Measurements from ENCODE around the gene QPCT. TPM values are rescaled to one million over a fixed set of nuclear protein-coding genes. Genes with fewer than 3 reads are reported as not detected.
"Not testable (repeated sequence)": the region's sequence is repeated elsewhere in the genome, so short reads cannot be mapped to it uniquely, and the experiment has no call there.

Gene QPCT
- total RNA-seq, 1 donor from 2014 or later: 2.1 TPM

DNA sequence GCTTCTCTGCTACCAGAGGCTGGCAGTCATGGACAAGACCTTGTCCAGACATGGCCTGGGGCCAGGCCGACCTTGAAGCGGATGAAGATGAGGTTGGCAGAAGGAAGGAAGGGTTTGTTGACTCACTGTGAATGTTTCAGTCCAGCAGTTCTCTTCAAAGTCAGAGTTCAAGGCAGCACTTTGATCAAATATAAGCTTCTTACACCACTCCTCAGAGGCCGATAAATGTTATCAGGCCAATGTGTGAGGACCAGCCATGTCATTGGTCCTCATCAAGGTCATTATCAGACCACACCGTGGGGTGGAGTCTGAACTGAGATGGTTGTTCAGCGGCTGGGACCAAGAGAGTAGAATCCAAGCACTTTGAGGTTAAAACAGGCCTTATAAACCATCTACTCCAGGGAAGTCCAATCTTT lies 35.5 kb downstream of the QPCT start:
- no peaks in the 10 kb centered on the region for H3K9me3 Mint-ChIP-seq
- peak overlapping the region; percentile 60 for H3K27ac Mint-ChIP-seq

DNA sequence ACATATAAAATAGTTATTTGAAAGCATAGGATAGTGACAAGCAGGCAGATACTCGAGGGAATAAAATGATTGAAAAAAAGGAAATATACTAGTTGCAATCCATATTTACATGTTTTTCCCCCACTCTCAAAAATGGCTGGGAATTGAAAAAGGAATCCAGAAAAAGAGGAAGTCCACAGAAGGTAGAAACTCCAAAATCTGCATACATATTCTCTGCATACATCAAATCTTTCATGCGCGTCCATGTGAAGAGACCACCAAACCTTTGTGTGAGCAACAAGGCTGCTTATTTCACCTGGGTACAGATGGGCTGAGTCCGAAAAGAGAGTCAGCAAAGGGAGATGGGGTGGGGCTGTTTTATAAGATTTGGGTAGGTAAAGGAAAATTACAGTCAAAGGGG lies 36.4 kb downstream of the QPCT start:
- H3K9me3 Mint-ChIP-seq; DNase-seq; intact Hi-C loops (cut with micrococcal nuclease); H3K27me3 Mint-ChIP-seq; H3K27ac Mint-ChIP-seq; H3K4me3 Mint-ChIP-seq; ATAC-seq (ENCODE audit: low read depth); H3K36me3 Mint-ChIP-seq (ENCODE audit: low read depth); POLR2A ChIA-PET: not testable (repeated sequence)
- peaks cover 38% of the 10 kb centered on the region for H3K4me1 Mint-ChIP-seq
- CTCF ChIA-PET: interaction anchor here (0.6 kb wide), 1 partner anchor 601 kb away, joined by 3 read pairs; no protein-coding TSS in a partner anchor

More for the DNA sequence above, 35.5 kb downstream of the QPCT start:
- H3K4me1 Mint-ChIP-seq: peaks cover 44% of the 10 kb centered on the region
- DNase-seq: no peak
- ChIA-PET POLR2A (interaction anchor here (0.6 to 5.4 kb wide), 6 partner anchors 9 to 264 kb away, joined by 3 to 102 read pairs (median 3); partner anchors contain the start of gene PRKD3), CTCF (interaction anchor here (0.9 to 1.6 kb wide), 3 partner anchors 11 to 16 kb away, joined by 3 to 9 read pairs (median 4); no protein-coding TSS in a partner anchor)
- H3K27me3 Mint-ChIP-seq: no peaks in the 10 kb centered on the region
- H3K4me3 Mint-ChIP-seq: peak overlapping the region; percentile 29
- TF ChIP-seq, protein P1, sequence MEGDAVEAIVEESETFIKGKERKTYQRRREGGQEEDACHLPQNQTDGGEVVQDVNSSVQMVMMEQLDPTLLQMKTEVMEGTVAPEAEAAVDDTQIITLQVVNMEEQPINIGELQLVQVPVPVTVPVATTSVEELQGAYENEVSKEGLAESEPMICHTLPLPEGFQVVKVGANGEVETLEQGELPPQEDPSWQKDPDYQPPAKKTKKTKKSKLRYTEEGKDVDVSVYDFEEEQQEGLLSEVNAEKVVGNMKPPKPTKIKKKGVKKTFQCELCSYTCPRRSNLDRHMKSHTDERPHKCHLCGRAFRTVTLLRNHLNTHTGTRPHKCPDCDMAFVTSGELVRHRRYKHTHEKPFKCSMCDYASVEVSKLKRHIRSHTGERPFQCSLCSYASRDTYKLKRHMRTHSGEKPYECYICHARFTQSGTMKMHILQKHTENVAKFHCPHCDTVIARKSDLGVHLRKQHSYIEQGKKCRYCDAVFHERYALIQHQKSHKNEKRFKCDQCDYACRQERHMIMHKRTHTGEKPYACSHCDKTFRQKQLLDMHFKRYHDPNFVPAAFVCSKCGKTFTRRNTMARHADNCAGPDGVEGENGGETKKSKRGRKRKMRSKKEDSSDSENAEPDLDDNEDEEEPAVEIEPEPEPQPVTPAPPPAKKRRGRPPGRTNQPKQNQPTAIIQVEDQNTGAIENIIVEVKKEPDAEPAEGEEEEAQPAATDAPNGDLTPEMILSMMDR (IDR thresholded peaks at IDR 0.05): no peak
- no peaks in the 10 kb centered on the region for H3K36me3 Mint-ChIP-seq (ENCODE audit: low read depth)
- intact Hi-C loops (cut with micrococcal nuclease): loop anchor here (5.0 kb wide), 2 partner anchors 38 to 1372 kb away; partner anchors contain the start of genes QPCT and SRSF7
- no peak for ATAC-seq (ENCODE audit: low read depth)

DNA sequence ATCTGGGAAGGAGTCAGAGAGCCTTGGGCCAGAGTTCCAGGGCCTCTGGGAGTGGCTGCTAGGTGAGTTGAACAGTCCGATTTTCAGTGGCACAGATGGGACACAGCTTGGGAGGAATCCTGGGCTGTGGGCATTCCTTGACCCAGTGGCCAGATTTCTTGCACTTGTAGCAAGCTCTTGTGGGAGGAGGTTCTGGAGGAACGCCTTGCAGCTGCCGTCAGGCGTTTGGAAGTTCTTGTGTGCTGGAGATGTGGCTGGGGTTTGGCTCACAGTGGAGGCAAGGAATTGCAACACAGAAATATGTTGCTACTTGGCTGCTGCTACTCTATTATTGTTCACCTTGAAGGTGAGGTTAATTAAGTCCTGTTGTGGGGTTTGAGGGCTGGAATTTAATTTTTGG lies 39.8 kb downstream of the QPCT start:
- DNase-seq; POLR2A ChIA-PET; ATAC-seq (ENCODE audit: low read depth); H3K36me3 Mint-ChIP-seq (ENCODE audit: low read depth); CTCF ChIA-PET; intact Hi-C loops (cut with micrococcal nuclease); H3K9me3 Mint-ChIP-seq; H3K27ac Mint-ChIP-seq; H3K27me3 Mint-ChIP-seq; H3K4me3 Mint-ChIP-seq: not testable (repeated sequence)
- H3K4me1 Mint-ChIP-seq: peaks cover 11% of the 10 kb centered on the region

DNA sequence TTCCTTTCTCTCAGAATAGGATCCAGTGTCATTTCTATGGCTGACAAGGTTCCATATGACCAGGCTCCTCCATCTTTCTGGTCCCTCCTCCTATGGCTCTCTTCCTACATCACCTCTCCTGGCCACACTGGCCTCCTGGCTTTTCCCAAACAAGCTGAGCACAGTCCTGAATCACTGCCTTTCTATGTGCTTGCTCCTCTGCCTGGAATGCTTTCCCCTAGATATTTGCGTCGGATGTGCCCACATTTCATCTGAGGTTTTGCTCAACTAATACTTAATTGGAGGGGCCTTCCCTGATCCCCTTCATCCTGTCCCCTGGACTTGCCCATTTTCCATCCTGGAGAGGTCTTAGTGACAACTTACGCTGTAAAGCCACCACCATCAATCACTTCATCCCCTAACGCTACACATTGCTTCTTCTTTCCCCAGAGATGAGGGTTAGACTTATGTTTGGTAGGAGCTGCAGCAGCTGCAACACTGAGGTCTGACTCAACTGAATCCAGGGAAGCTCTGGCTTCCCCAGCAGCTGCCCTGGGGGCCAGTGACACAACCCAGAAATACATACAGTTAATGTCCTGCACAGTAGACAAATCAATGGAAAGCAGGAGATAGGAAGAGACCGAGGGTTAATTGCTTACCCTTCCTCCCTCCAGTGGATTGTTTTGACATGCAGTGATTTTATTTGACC lies 42.9 kb downstream of the QPCT start:
- Mint-ChIP-seq H3K9me3 (peaks cover 3% of the 10 kb centered on the region), H3K36me3 (ENCODE audit: low read depth) (no peaks in the 10 kb centered on the region), H3K27ac (no peak overlapping the region), H3K4me1 (no peaks in the 10 kb centered on the region), H3K27me3 (no peaks in the 10 kb centered on the region), H3K4me3 (no peak overlapping the region)
- TF ChIP-seq, protein P1 (IDR thresholded peaks at IDR 0.05): no peak
- ATAC-seq (ENCODE audit: low read depth): no peak
- CTCF ChIA-PET: interaction anchor here (0.6 to 1.4 kb wide), 3 partner anchors 8 to 65 kb away, joined by 3 to 4 read pairs (median 4); no protein-coding TSS in a partner anchor
- POLR2A ChIA-PET: interaction anchor here (6.5 kb wide), 1 partner anchor 9 kb away, joined by 102 read pairs; no protein-coding TSS in a partner anchor
- intact Hi-C loops (cut with micrococcal nuclease): no loop called here
- no peak for DNase-seq

DNA sequence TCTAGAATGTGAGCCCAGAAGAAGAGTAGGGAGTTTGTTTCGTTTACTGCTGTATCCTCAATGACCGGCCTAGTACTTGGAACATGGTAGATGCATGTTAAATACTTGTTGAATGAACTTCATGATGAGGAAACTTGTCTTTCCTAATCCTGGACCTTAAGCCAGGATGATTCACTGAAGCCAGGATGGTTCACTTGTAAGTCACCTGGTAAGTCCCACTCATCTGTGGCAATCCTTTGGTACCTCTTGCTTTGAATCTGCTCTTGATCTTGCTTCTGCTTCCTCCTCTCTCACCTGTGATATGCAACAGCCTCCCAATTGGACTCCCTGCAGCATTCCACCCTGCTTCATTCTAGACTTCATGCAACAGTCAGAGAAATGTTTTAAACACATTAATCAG lies 43.6 kb downstream of the QPCT start:
- no peaks in the 10 kb centered on the region for H3K27me3 Mint-ChIP-seq
- H3K36me3 Mint-ChIP-seq (ENCODE audit: low read depth): no peaks in the 10 kb centered on the region
- no peak overlapping the region for H3K27ac Mint-ChIP-seq
- H3K9me3 Mint-ChIP-seq: peaks cover 5% of the 10 kb centered on the region
- DNase-seq (no peak), ATAC-seq (ENCODE audit: low read depth) (no peak)
- TF ChIP-seq, protein P1 (IDR thresholded peaks at IDR 0.05): no peak
- CTCF ChIA-PET: interaction anchor here (1.4 kb wide), 1 partner anchor 7 kb away, joined by 3 read pairs; no protein-coding TSS in a partner anchor
- intact Hi-C loops (cut with micrococcal nuclease): no loop called here
- POLR2A ChIA-PET: interaction anchor here (6.5 kb wide), 1 partner anchor 10 kb away, joined by 102 read pairs; no protein-coding TSS in a partner anchor
- H3K4me1 Mint-ChIP-seq: no peaks in the 10 kb centered on the region
- no peak overlapping the region for H3K4me3 Mint-ChIP-seq

DNA sequence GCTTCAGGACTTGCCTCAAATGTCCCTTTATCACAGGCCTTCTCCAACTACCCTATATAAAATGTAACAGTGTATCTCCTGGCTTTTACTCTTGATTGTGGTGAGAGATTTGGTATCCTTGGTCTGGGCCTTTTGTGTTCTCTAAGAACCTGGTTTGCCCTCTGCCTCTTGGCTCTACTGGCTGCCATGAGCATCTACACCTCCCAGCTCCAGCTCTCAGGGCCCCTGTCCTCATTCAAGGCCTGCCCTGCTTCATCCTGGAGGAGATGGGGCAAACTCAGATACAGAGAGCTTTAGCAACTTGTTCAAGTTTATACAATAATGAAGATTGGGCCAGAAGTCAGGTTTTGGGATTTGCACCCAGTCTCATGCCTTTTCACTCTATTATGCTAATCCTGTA lies 45.0 kb downstream of the QPCT start:
- TF ChIP-seq, protein P1 (IDR thresholded peaks at IDR 0.05): no peak
- DNase-seq: no peak
- CTCF ChIA-PET: interaction anchor here (1.2 to 2.1 kb wide), 4 partner anchors 12 to 488 kb away, joined by 5 to 7 read pairs (median 6); no protein-coding TSS in a partner anchor
- Mint-ChIP-seq H3K27me3 (no peaks in the 10 kb centered on the region), H3K9me3 (peaks cover 5% of the 10 kb centered on the region), H3K4me3 (no peak overlapping the region), H3K27ac (no peak overlapping the region), H3K4me1 (peaks cover 3% of the 10 kb centered on the region), H3K36me3 (ENCODE audit: low read depth) (no peaks in the 10 kb centered on the region)
- POLR2A ChIA-PET: interaction anchor here (0.6 to 6.5 kb wide), 7 partner anchors 12 to 277 kb away, joined by 3 to 102 read pairs (median 9); partner anchors contain the start of genes CEBPZ, NDUFAF7 and PRKD3
- intact Hi-C loops (cut with micrococcal nuclease): no loop called here
- no peak for ATAC-seq (ENCODE audit: low read depth)
